ENCODE data around the gene PSME2.
A peak's percentile ranks its signal among the peaks of the same experiment; 100 is the strongest.

Gene PSME2

GRCh38 chr14:24172261-24172860 lies 26.0 kb upstream of the PSME2 start:
- DNase-seq, result no peak

GRCh38 chr14:24171422-24172260 lies 25.2 kb upstream of the PSME2 start, which contains the start of gene REC8:
TSS of gene REC8 (plus strand) at chr14:24172080. CDS start at chr14:24172553, 473 bp downstream.
- peaks cover 0 to 13% (median 3%) of the 10 kb centered on the region in 4 donors for H3K4me1 ChIP-seq
- peak within 1 kb of the TSS; percentile 0 to 27 for H3K27ac ChIP-seq
- TF ChIP-seq CTCF (IDR thresholded peaks at IDR 0.05), result no peak
- intact Hi-C loops (cut with DNase I; ENCODE audit: low total_unique reads), result no loop called here
- peaks cover 8 to 55% (median 23%) of the 10 kb centered on the region in 3 donors for H3K36me3 ChIP-seq
- peak; percentile 72 to 81 for DNase-seq
- peak within 1 kb of the TSS; percentile 36 to 46 for H3K4me3 ChIP-seq
- H3K9me3 ChIP-seq, result no peaks in the 10 kb centered on the region
- no peaks in the 10 kb centered on the region for H3K27me3 ChIP-seq

More at GRCh38 chr14:24172261-24172860, 26.0 kb upstream of the PSME2 start:
- peaks cover 6 to 55% (median 21%) of the 10 kb centered on the region in 3 donors for H3K36me3 ChIP-seq
- peak overlapping the region; percentile 36 to 46 for H3K4me3 ChIP-seq
- no peak for TF ChIP-seq CTCF (IDR thresholded peaks at IDR 0.05)
- H3K27me3 ChIP-seq, result no peaks in the 10 kb centered on the region
- H3K4me1 ChIP-seq, result peaks cover 0 to 13% (median 3%) of the 10 kb centered on the region in 4 donors
- intact Hi-C loops (cut with DNase I; ENCODE audit: low total_unique reads), result no loop called here
- peak overlapping the region; percentile 0 to 27 for H3K27ac ChIP-seq
- H3K9me3 ChIP-seq, result no peaks in the 10 kb centered on the region

DNA sequence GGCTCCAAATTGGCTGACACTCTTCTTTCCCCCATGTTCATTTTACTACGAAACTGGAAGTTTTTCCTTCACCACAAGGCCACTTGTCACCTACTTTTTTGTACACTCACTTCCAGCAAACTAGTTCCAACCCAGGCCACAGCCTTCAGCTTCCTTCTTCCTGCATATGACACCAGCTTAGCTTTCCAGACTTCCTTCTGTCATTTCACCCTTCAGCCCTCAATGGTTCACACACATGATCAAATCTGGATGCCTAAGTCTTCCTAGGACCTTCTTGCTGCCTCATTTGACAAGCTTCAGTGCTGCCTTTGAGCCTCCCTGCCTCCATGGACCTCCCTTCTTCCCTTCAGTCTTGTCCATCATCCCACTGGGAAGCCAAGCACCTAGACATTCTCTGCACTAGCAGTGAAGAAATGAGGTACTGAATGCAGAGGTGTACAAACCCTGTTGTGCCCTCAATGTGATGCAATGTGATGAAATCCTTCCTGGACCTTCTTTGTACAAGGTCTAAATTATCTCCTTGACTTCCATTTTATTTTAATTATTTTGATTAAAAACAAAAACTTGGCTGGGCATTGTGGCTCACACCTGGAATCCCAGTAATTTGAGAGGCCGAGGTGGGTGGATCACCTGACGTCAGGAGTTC lies 21.2 kb upstream of the PSME2 start:
- no peak overlapping the region for H3K27ac ChIP-seq
- TF ChIP-seq CTCF (IDR thresholded peaks at IDR 0.05), result no peak
- peaks cover 0 to 26% (median 19%) of the 10 kb centered on the region in 4 donors for H3K4me1 ChIP-seq
- DNase-seq, result no peak
- H3K36me3 ChIP-seq, result peaks cover 47 to 80% (median 63%) of the 10 kb centered on the region in 3 donors
- intact Hi-C loops (cut with DNase I; ENCODE audit: low total_unique reads), result no loop called here
- H3K9me3 ChIP-seq, result no peaks in the 10 kb centered on the region
- H3K27me3 ChIP-seq, result no peaks in the 10 kb centered on the region
- no peak overlapping the region for H3K4me3 ChIP-seq

DNA sequence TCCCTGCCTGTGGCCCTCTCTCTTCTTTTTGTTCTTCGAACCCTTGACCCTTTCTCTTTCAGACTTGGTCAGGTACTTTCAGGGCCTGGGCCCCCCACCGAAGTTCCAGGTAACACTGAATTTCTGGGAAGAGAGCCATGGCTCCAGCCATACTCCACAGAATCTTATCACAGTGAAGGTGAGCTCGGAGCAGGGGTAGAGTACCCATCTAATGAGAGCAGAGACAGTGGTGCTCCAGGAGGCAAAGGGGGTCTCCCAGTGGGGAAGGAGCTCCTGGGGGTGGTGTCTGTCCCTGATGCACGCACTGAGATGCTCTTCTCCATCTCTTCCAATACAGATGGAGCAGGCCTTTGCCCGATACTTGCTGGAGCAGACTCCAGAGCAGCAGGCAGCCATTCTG lies 19.4 kb upstream of the PSME2 start:
- peaks cover 47 to 78% (median 63%) of the 10 kb centered on the region in 3 donors for H3K36me3 ChIP-seq
- no peaks in the 10 kb centered on the region for H3K27me3 ChIP-seq
- no peak for TF ChIP-seq CTCF (IDR thresholded peaks at IDR 0.05)
- no peak for DNase-seq
- no peak overlapping the region for H3K4me3 ChIP-seq
- no peak overlapping the region for H3K27ac ChIP-seq
- H3K9me3 ChIP-seq, result no peaks in the 10 kb centered on the region
- intact Hi-C loops (cut with DNase I; ENCODE audit: low total_unique reads), result no loop called here
- H3K4me1 ChIP-seq, result peaks cover 0 to 32% (median 23%) of the 10 kb centered on the region in 4 donors

- peaks cover 47 to 82% (median 63%) of the 10 kb centered on the region in 3 donors for H3K36me3 ChIP-seq
- no peak for DNase-seq
- no peak overlapping the region for H3K4me3 ChIP-seq
- no peak overlapping the region for H3K27ac ChIP-seq
- TF ChIP-seq CTCF (IDR thresholded peaks at IDR 0.05), result no peak
- no peaks in the 10 kb centered on the region for H3K27me3 ChIP-seq
- H3K4me1 ChIP-seq, result peaks cover 0 to 37% (median 28%) of the 10 kb centered on the region in 4 donors
- no peaks in the 10 kb centered on the region for H3K9me3 ChIP-seq
- intact Hi-C loops (cut with DNase I; ENCODE audit: low total_unique reads), result no loop called here
These were observed 18.1 kb upstream of the PSME2 start for GRCh38 chr14:24164518-24164991.
